Activated CD8-positive, alpha-beta T cell treated with anti-CD3 and anti-CD28 coated beads, Interleukin-2, amount 10 ng/mL, durations not matched to agents 7 days and 5 days (primary cell): ENCODE results near the gene CGB7. TPM values are rescaled to one million over a fixed set of nuclear protein-coding genes. Genes with fewer than 3 reads are reported as not detected.

Experiments used
- ATAC-seq: fragments of 150-1000 bp; cut with Tn5 transposase; one replicate; pipeline ENCODE4 v1.10.0; 2021; ENCODE audit warnings: moderate library complexity
- CTCF ChIA-PET: fragments of 350-600 bp; sonication (Branson Sonifier 250); formaldehyde crosslinking; loops from one replicate; lab custom pipeline; 2021; ENCODE audit warnings: antibody characterized with exemption; lab: Charles Lee
- POLR2A ChIA-PET: fragments of 350-600 bp; sonication (Branson Sonifier 250); formaldehyde crosslinking; loops from one replicate; lab custom pipeline; 2021; ENCODE audit warnings: antibody characterized with exemption; lab: Charles Lee
- DNase-seq: peaks from one replicate; pipeline ENCODE4 v3.0.0-alpha.2; 2020
- H3K27ac Mint-ChIP-seq: one replicate; pipeline ENCODE4 v1.8.0; 2021; ENCODE audit warnings: mild to moderate bottlenecking, mixed read lengths
- H3K27me3 Mint-ChIP-seq: one replicate; pipeline ENCODE4 v1.8.0; 2021; ENCODE audit warnings: low read depth, mixed read lengths
- H3K36me3 Mint-ChIP-seq: one replicate; pipeline ENCODE4 v1.8.0; 2021; ENCODE audit warnings: low read depth, mixed read lengths
- H3K4me1 Mint-ChIP-seq: one replicate; pipeline ENCODE4 v1.8.0; 2021; ENCODE audit warnings: low read depth, mixed read lengths
- H3K4me3 Mint-ChIP-seq: one replicate; pipeline ENCODE4 v1.8.0; 2021; ENCODE audit warnings: mild to moderate bottlenecking, mixed read lengths
- H3K9me3 Mint-ChIP-seq: one replicate; pipeline ENCODE4 v1.8.0; 2022; ENCODE audit warnings: mixed read lengths; ENCODE audit not compliant: insufficient read depth
- microRNA-seq: library from miRNA; unstranded; fragments of <30 nt; microRNA quantifications from one replicate; pipeline ENCODE4 v1.2.0, GENCODE V29; 2022
- total RNA-seq, 2 experiments: library from RNA; stranded (reverse); gene quantifications; one replicate each; pipeline ENCODE4 v1.2.3, GENCODE V29; 2021

The CGB7 gene
- total RNA-seq, 2 experiments from 2014 or later, result not detected

- H3K36me3 Mint-ChIP-seq, result peaks cover 33% of the 10 kb centered on the region
- no peaks in the 10 kb centered on the region for H3K4me1 Mint-ChIP-seq
- CTCF ChIA-PET, result interaction anchor here (1.0 kb wide), 1 partner anchor 12 kb away, joined by 3 read pairs; the partner anchor contains the start of gene RUVBL2
- DNase-seq, result no peak
- H3K9me3 Mint-ChIP-seq, result no peaks in the 10 kb centered on the region
- no peak for ATAC-seq
- POLR2A ChIA-PET, result interaction anchor here (1.4 kb wide), 1 partner anchor 12 kb away, joined by 6 read pairs; the partner anchor contains the start of genes GYS1 and RUVBL2
- no peak overlapping the region for H3K4me3 Mint-ChIP-seq
- no peaks in the 10 kb centered on the region for H3K27me3 Mint-ChIP-seq
- H3K27ac Mint-ChIP-seq, result no peak overlapping the region
These were observed 52.5 kb downstream of the CGB7 start for GRCh38 chr19:49004964-49005614.

Small RNA genes lying within 50 kb of the gene (microRNA-seq; reads per million reads assigned to microRNA genes)
- not detected for gene MIR6798

Other genes starting within 250 kb of the CGB7 start
- 10 to 100 TPM; 47.2 to 48.6 TPM for gene BCAT2, start 246.7 kb downstream of the CGB7 start, total RNA-seq
- 1 to 10 TPM in 1 of 2 experiments, under 1 TPM in 1; 0.89 to 1.1 TPM for gene HSD17B14, start 221.3 kb downstream of the CGB7 start, total RNA-seq
- gene PLEKHA4, start 189.1 kb downstream of the CGB7 start, total RNA-seq, result 1 to 10 TPM; 4.4 to 4.6 TPM
- 100 to 1,000 TPM; 104 to 124 TPM for gene PPP1R15A, start 185.3 kb downstream of the CGB7 start, total RNA-seq
- not detected for gene TULP2, start 159.0 kb downstream of the CGB7 start, total RNA-seq
- gene NUCB1, start 157.4 kb downstream of the CGB7 start, total RNA-seq, result 100 to 1,000 TPM; 229 to 236 TPM
- gene DHDH, start 124.0 kb downstream of the CGB7 start, total RNA-seq, result 1 to 10 TPM; 1.6 to 1.9 TPM
- 100 to 1,000 TPM; 336 to 350 TPM for gene BAX, start 102.9 kb downstream of the CGB7 start, total RNA-seq
- gene FTL, start 92.4 kb downstream of the CGB7 start, total RNA-seq, result 1,000 to 10,000 TPM in 1 of 2 experiments, 100 to 1,000 TPM in 1; 971 to 1,027 TPM
- 10 to 100 TPM; 54.7 to 57.9 TPM for gene GYS1, start 64.4 kb downstream of the CGB7 start, total RNA-seq
- gene RUVBL2, start 63.9 kb downstream of the CGB7 start, total RNA-seq, result 100 to 1,000 TPM; 105 to 106 TPM
- gene LHB, start 40.7 kb downstream of the CGB7 start, total RNA-seq, result not detected
- not detected for gene CGB3, start 33.4 kb downstream of the CGB7 start, total RNA-seq
- not detected for gene CGB2, start 25.9 kb downstream of the CGB7 start, total RNA-seq
- gene CGB1, start 20.9 kb downstream of the CGB7 start, total RNA-seq, result not detected
- not detected for gene CGB5, start 13.9 kb downstream of the CGB7 start, total RNA-seq
- gene CGB8, start 8.6 kb downstream of the CGB7 start, total RNA-seq, result not detected
- not detected for gene NTF4, start 7.1 kb upstream of the CGB7 start, total RNA-seq
- gene KCNA7, start 14.9 kb upstream of the CGB7 start, total RNA-seq, result not detected
- gene SNRNP70, start 27.7 kb upstream of the CGB7 start, total RNA-seq, result 100 to 1,000 TPM; 177 to 193 TPM
- 1 to 10 TPM; 3.7 to 6.3 TPM for gene LIN7B, start 56.6 kb upstream of the CGB7 start, total RNA-seq
- gene C19orf73, start 61.4 kb upstream of the CGB7 start, total RNA-seq, result 1 to 10 TPM in 1 of 2 experiments, under 1 TPM in 1; 0.92 to 1.0 TPM
- 1 to 10 TPM; 1.8 to 2.2 TPM for gene PPFIA3, start 61.8 kb upstream of the CGB7 start, total RNA-seq
- not detected for gene HRC, start 97.6 kb upstream of the CGB7 start, total RNA-seq
- gene TRPM4, start 100.0 kb upstream of the CGB7 start, total RNA-seq, result not detected